SK-N-SH (cell line): Measurements from ENCODE around the gene MT2A. TPM values are rescaled to one million over a fixed set of nuclear protein-coding genes. Genes with fewer than 3 reads are reported as not detected.

ENCODE experiments used
- CTCF ChIA-PET: fragments of 300-600, 350-600 bp; formaldehyde crosslinking; extraction: SDS; loops from one replicate; lab custom pipeline; 2021; lab: Yijun Ruan, JAX
- POLR2A ChIA-PET: fragments of 350-600 bp; sonication (Branson Sonifier 250); formaldehyde crosslinking; extraction: SDS; loops from one replicate; lab custom pipeline; 2020; ENCODE audit warnings: antibody characterized with exemption, inconsistent platforms; lab: Yijun Ruan, JAX
- DNase-seq: peaks from one replicate; pipeline ENCODE4 v3.0.0; 2012
- H2AFZ ChIP-seq: fragments of 200-600 bp; sonication (generic); 2 replicates; pipeline ENCODE4 v1.8.1; 2016; ENCODE audit warnings: antibody characterized with exemption, mild to moderate bottlenecking, low read depth
- H3F3A ChIP-seq: fragments of 200-600 bp; sonication (generic); replicated peaks from 2 replicates; pipeline ENCODE3; 2016; ENCODE audit warnings: antibody characterized with exemption, mild to moderate bottlenecking; ENCODE audit not compliant: insufficient read depth
- H3K27ac ChIP-seq, 2 experiments: fragments of 200-500 bp in 1 of 2; fragments of 200-600 bp in 1 of 2; sonication (Bioruptor generic) in 1 of 2; sonication (generic), shearing (Covaris generic) in 1 of 2; 2 replicates each; pipeline versions ENCODE4 v1.5.1 to v1.6.1; 2014 to 2016; ENCODE audit warnings: low read depth in 2 of 2, inconsistent platforms in 1 of 2, low read length in 1 of 2, mild to moderate bottlenecking in 1 of 2, mixed read lengths in 1 of 2
- H3K27me3 ChIP-seq: fragments of 200-600 bp; sonication (generic), shearing (Covaris generic); 2 replicates; pipeline ENCODE4 v1.6.1; 2016; ENCODE audit warnings: mixed run types; ENCODE audit not compliant: insufficient read depth
- H3K36me3 ChIP-seq, 2 experiments: fragments of 200-500 bp in 1 of 2; fragments of 200-600 bp in 1 of 2; sonication (Bioruptor generic) in 1 of 2; sonication (generic) in 1 of 2; replicated peaks in 1 of 2; 2 replicates each; pipeline versions ENCODE3 to v1.5.1; 2014 to 2016; ENCODE audit warnings: low read length in 1 of 2, mild to moderate bottlenecking in 1 of 2; ENCODE audit not compliant: insufficient read depth in 2 of 2, control insufficient read depth in 1 of 2
- H3K4me1 ChIP-seq, 2 experiments: fragments of 200-500 bp in 1 of 2; fragments of 200-600 bp in 1 of 2; sonication (Bioruptor generic) in 1 of 2; sonication (generic), shearing (Covaris generic) in 1 of 2; 2 replicates each; pipeline versions ENCODE4 v1.5.1 to v1.6.1; 2014 to 2016; ENCODE audit warnings: low read depth in 1 of 2, low read length in 1 of 2, mixed run types in 1 of 2; ENCODE audit not compliant: insufficient read depth in 2 of 2, control insufficient read depth in 1 of 2
- H3K4me2 ChIP-seq: fragments of 200-600 bp; sonication (generic), shearing (Covaris generic); 2 replicates; pipeline ENCODE4 v1.6.1; 2017; ENCODE audit warnings: mixed run types
- H3K4me3 ChIP-seq, 2 experiments: fragments of 200-500 bp in 1 of 2; fragments of 200-600 bp in 1 of 2; sonication (Bioruptor generic) in 1 of 2; sonication (generic), shearing (Covaris generic) in 1 of 2; 2 replicates each; pipeline versions ENCODE4 v1.5.1 to v1.8.1; 2014 to 2016; ENCODE audit warnings: low read depth in 2 of 2, inconsistent platforms in 1 of 2, low read length in 1 of 2, mild to moderate bottlenecking in 1 of 2, mixed read lengths in 1 of 2, moderate library complexity in 1 of 2
- H3K79me2 ChIP-seq: fragments of 200-600 bp; sonication (generic); 2 replicates; pipeline ENCODE4 v1.8.1; 2017; ENCODE audit warnings: mild to moderate bottlenecking; ENCODE audit not compliant: insufficient read depth
- H3K9ac ChIP-seq: fragments of 200-600 bp; sonication (generic); 2 replicates; pipeline ENCODE4 v1.6.1; 2017; ENCODE audit warnings: mixed run types
- H3K9me2 ChIP-seq: fragments of 200-600 bp; sonication (generic); 2 replicates; pipeline ENCODE4 v1.6.1; 2017; ENCODE audit warnings: mixed run types
- H3K9me3 ChIP-seq: fragments of 200-600 bp; sonication (generic); 2 replicates; pipeline ENCODE4 v1.6.1; 2017; ENCODE audit warnings: mixed run types, mild to moderate bottlenecking, moderate library complexity
- H4K20me1 ChIP-seq: fragments of 200-600 bp; sonication (generic); 2 replicates; pipeline ENCODE4 v1.6.1; 2017; ENCODE audit warnings: mild to moderate bottlenecking, mixed run types; ENCODE audit not compliant: insufficient read depth
- EP300 ChIP-seq, 2 experiments: IDR thresholded peaks; 2 replicates each; pipeline versions ENCODE4 v1.4.0 to v1.6.1; 2012; ENCODE audit warnings: borderline replicate concordance in 1 of 2, low read depth in 1 of 2, low read length in 1 of 2
- IRF3 ChIP-seq: fragments of 150-350 bp; IDR thresholded peaks from 2 replicates; pipeline ENCODE4 v1.6.1; 2016; ENCODE audit warnings: mild to moderate bottlenecking, low read depth, low read length
- JUND ChIP-seq: IDR thresholded peaks from 2 replicates; pipeline ENCODE4 v1.4.0; 2012
- MAX ChIP-seq: IDR thresholded peaks from 2 replicates; pipeline ENCODE4 v1.4.0; 2012; ENCODE audit warnings: low read depth
- MEF2A ChIP-seq: IDR thresholded peaks from 2 replicates; pipeline ENCODE4 v1.4.0; 2012; ENCODE audit warnings: low read depth, borderline replicate concordance
- MXI1 ChIP-seq: IDR thresholded peaks from 2 replicates; pipeline ENCODE4 v1.6.1; 2012; ENCODE audit warnings: mild to moderate bottlenecking, low read depth, low read length, improper control_type of control experiment
- NFIC ChIP-seq: IDR thresholded peaks from 2 replicates; pipeline ENCODE4 v1.4.0; 2012; ENCODE audit warnings: borderline replicate concordance
- NRF1 ChIP-seq: IDR thresholded peaks from 2 replicates; pipeline ENCODE4 v1.6.1; 2012; ENCODE audit warnings: low read depth, mild to moderate bottlenecking, low read length
- SMC3 ChIP-seq: IDR thresholded peaks from 2 replicates; pipeline ENCODE4 v1.6.1; 2012; ENCODE audit warnings: low read depth, low read length, improper control_type of control experiment
- WGBS: methylation state at CpG from one replicate; pipeline ENCODE4 v1.1.6; 2017; ENCODE audit warnings: low lambda C conversion rate; 5-methylcytosine and 5-hydroxymethylcytosine counted together
- polyA plus RNA-seq, 3 experiments: library from polyadenylated mRNA; depleted of rRNA; stranded (reverse); fragments of >200 nt; gene quantifications; 2 replicates each; pipeline ENCODE4 v1.2.3, GENCODE V29; 2012

Gene MT2A
- polyA plus RNA-seq, 1 of the 3 experiments (the other 2 are of a cell fraction) = 133 TPM

- Histone ChIP-seq H2AFZ (peak overlapping the region; percentile 63; the same call in 1 of the 2 replicates), H3K9ac (no peak overlapping the region), H3K27me3 (peaks cover 16% of the 10 kb centered on the region; the same call in 1 of the 2 replicates), H3K36me3 (no peaks in the 10 kb centered on the region), H3K9me3 (no peaks in the 10 kb centered on the region), H3K4me2 (peak overlapping the region; percentile 80), H3F3A (no peaks in the 10 kb centered on the region), H3K27ac (no peak overlapping the region), H3K9me2 (no peaks in the 10 kb centered on the region), H3K79me2 (no peaks in the 10 kb centered on the region), H3K4me3 (peak overlapping the region; percentile 53 to 56; a peak in 3 of 4 replicates), H4K20me1 (no peaks in the 10 kb centered on the region), H3K4me1 (peaks cover 0 to 8% of the 10 kb centered on the region in 2 experiments; a peak in 1 of 4 replicates)
- ChIA-PET CTCF (interaction anchor here (0.6 kb wide), 1 partner anchor 1316 kb away, joined by 3 read pairs; no protein-coding TSS in a partner anchor), POLR2A (no interaction called here)
- DNase-seq = no peak
- TF ChIP-seq IRF3 = no peak
- TF ChIP-seq JUND = no peak
- no peak for TF ChIP-seq EP300 (IDR thresholded peaks at IDR 0.05; ENCODE audit: borderline replicate concordance in 1 of 2, low read depth in 1 of 2, low read length in 1 of 2)
- no peak for TF ChIP-seq MAX
- no peak for TF ChIP-seq NFIC
- TF ChIP-seq MXI1 = no peak
- no peak for TF ChIP-seq NRF1
- TF ChIP-seq MEF2A = no peak
- no peak for TF ChIP-seq SMC3
- WGBS = 86% methylated on average over 10 of the region's 10 CpGs
Observed at GRCh38 chr16:56658327-56658875, 50.0 kb downstream of the MT2A start.

Other genes with a start within 250 kb of the MT2A start
- 52.9 and 65.3 TPM in 2 replicates for gene AMFR, start 183.0 kb upstream of the MT2A start, polyA plus RNA-seq (2012; rRNA removed)
- 42.2 and 45.5 TPM in 2 replicates for gene NUDT21, start 157.3 kb upstream of the MT2A start, polyA plus RNA-seq (2012; rRNA removed)
- 29.9 and 35.6 TPM in 2 replicates for gene OGFOD1, start 157.0 kb upstream of the MT2A start, polyA plus RNA-seq (2012; rRNA removed)
- 74.3 and 93.5 TPM in 2 replicates for gene BBS2, start 88.6 kb upstream of the MT2A start, polyA plus RNA-seq (2012; rRNA removed)
- not detected in 2 replicates for gene MT4, start 43.5 kb upstream of the MT2A start, polyA plus RNA-seq (2012; rRNA removed)
- gene MT3, start 19.1 kb upstream of the MT2A start, polyA plus RNA-seq (2012; rRNA removed) = 0.43 TPM in 1 of 2 replicates, not detected in the other
- 106 and 205 TPM in 2 replicates for gene MT1E, start 17.2 kb downstream of the MT2A start, polyA plus RNA-seq (2012; rRNA removed)
- 0.45 and 1.3 TPM in 2 replicates for gene MT1M, start 24.1 kb downstream of the MT2A start, polyA plus RNA-seq (2012; rRNA removed)
- gene MT1A, start 30.1 kb downstream of the MT2A start, polyA plus RNA-seq (2012; rRNA removed) = 3.5 and 5.4 TPM in 2 replicates
- not detected in 2 replicates for gene MT1B, start 43.3 kb downstream of the MT2A start, polyA plus RNA-seq (2012; rRNA removed)
- 9.5 and 13.0 TPM in 2 replicates for gene MT1F, start 49.4 kb downstream of the MT2A start, polyA plus RNA-seq (2012; rRNA removed)
- 0.50 and 1.2 TPM in 2 replicates for gene MT1G, start 59.5 kb downstream of the MT2A start, polyA plus RNA-seq (2012; rRNA removed)
- gene MT1H, start 61.2 kb downstream of the MT2A start, polyA plus RNA-seq (2012; rRNA removed) = not detected in 2 replicates
- 202 and 213 TPM in 2 replicates for gene MT1X, start 73.9 kb downstream of the MT2A start, polyA plus RNA-seq (2012; rRNA removed)
- 41.5 and 43.1 TPM in 2 replicates for gene NUP93, start 121.5 kb downstream of the MT2A start, polyA plus RNA-seq (2012; rRNA removed)